ENCODE data around the gene TNC.

The TNC gene

DNA sequence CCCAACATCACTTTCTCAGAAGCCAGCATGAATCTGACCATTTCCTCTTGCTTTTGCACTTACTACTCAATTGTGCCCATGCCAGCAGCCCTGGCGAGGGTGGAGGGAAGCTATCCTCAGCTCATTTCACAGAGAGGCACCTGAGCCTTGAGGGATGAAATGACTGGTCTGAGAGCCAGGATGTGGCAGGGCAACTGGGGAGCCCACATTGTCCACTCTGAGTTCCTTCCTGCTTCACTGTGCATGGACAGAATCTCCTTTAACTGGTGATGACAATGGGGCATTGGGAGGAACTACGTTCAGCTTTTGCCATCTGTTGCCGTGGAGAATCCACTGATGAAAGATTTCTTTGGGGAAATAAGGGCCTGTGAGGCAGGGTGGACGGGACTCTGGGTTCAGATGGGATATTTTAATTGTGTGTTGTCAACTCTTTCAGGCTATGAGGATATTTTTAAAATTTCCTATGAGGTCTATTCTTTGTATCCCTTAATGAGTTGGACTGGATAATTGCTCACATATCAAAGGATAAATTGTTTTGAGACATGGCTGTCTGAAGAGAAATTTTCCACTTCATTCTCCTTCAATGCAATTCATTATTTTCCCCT, 78.3 kb downstream of the TNC start:
- no peak for DNase-seq
- Histone ChIP-seq H2BK120ac (ENCODE audit: low read depth, low read length) (no peak overlapping the region), H4K5ac (ENCODE audit: low read length) (no peak overlapping the region), H3K27ac (ENCODE audit: low read depth, low read length) (no peak overlapping the region), H3K4me1 (ENCODE audit: control insufficient read depth, low read depth, low read length) (no peaks in the 10 kb centered on the region), H4K8ac (ENCODE audit: low read depth, low read length) (no peak overlapping the region), H3K79me2 (ENCODE audit: control insufficient read depth, insufficient read depth, low read length) (no peaks in the 10 kb centered on the region), H3K18ac (ENCODE audit: low read length) (no peak overlapping the region), H3K79me1 (ENCODE audit: low read length) (no peaks in the 10 kb centered on the region), H3K56ac (ENCODE audit: low read length) (no peak overlapping the region), H2BK5ac (ENCODE audit: low read length) (no peak overlapping the region), H2AK5ac (ENCODE audit: low read length) (no peak overlapping the region), H3K4me2 (ENCODE audit: low read length) (no peak overlapping the region), H2BK15ac (replicated peaks; ENCODE audit: low read depth) (no peak overlapping the region), H3K27me3 (ENCODE audit: insufficient read depth, low read length, poor library complexity) (no peaks in the 10 kb centered on the region), H3K36me3 (ENCODE audit: control insufficient read depth, insufficient read depth, low read length) (peaks cover 8% of the 10 kb centered on the region), H3K4me3 (ENCODE audit: low read length) (no peak overlapping the region), H3K9ac (ENCODE audit: low read length) (no peak overlapping the region), H3K4ac (ENCODE audit: low read depth, low read length) (no peak overlapping the region), H3K23ac (ENCODE audit: low read length) (no peak overlapping the region)
- WGBS (ENCODE audit: extremely low coverage, insufficient coverage, low lambda C conversion rate), result no CpG with 5 or more reads among the region's 4 CpGs

- Histone ChIP-seq H3K4me2 (ENCODE audit: low read length) (no peak overlapping the region), H3K36me3 (ENCODE audit: control insufficient read depth, insufficient read depth, low read length) (peaks cover 7% of the 10 kb centered on the region), H3K27me3 (ENCODE audit: insufficient read depth, low read length, poor library complexity) (no peaks in the 10 kb centered on the region), H3K4me3 (ENCODE audit: low read length) (no peak overlapping the region), H3K79me1 (ENCODE audit: low read length) (no peaks in the 10 kb centered on the region), H2BK5ac (ENCODE audit: low read length) (no peak overlapping the region), H3K9ac (ENCODE audit: low read length) (no peak overlapping the region), H3K23ac (ENCODE audit: low read length) (no peak overlapping the region), H3K56ac (ENCODE audit: low read length) (no peak overlapping the region), H4K8ac (ENCODE audit: low read depth, low read length) (no peak overlapping the region), H3K27ac (ENCODE audit: low read depth, low read length) (no peak overlapping the region), H2AK5ac (ENCODE audit: low read length) (no peak overlapping the region), H2BK15ac (replicated peaks; ENCODE audit: low read depth) (no peak overlapping the region), H2BK120ac (ENCODE audit: low read depth, low read length) (no peak overlapping the region), H3K4me1 (ENCODE audit: control insufficient read depth, low read depth, low read length) (no peaks in the 10 kb centered on the region), H3K4ac (ENCODE audit: low read depth, low read length) (no peak overlapping the region), H3K79me2 (ENCODE audit: control insufficient read depth, insufficient read depth, low read length) (no peaks in the 10 kb centered on the region), H3K18ac (ENCODE audit: low read length) (no peak overlapping the region), H4K5ac (ENCODE audit: low read length) (no peak overlapping the region)
- WGBS (ENCODE audit: extremely low coverage, insufficient coverage, low lambda C conversion rate), result no CpG with 5 or more reads among the region's 2 CpGs
- DNase-seq, result no peak
Observed at GRCh38 chr9:115038178-115038577, 79.8 kb downstream of the TNC start.

DNA sequence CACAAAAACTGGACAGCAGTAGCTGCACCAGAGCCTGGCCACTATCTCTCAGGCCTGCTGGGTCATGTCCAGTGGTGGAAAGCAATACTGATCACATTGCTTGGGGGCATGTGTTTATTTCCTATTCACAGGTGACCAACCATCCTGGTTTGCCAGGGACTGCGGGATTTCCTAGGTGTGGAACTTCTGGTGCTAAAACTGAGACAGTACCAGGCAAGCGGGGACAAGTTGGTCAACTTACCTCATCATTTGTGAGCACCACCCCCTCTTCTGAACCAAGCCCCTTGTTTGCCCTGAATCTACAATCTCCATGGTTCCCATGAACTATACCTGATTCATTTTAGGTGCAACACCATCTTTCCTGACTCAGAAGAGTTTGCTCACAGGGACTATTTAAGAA, 81.3 kb downstream of the TNC start:
- H3K4ac ChIP-seq (ENCODE audit: low read depth, low read length), result no peak overlapping the region
- H3K36me3 ChIP-seq (ENCODE audit: control insufficient read depth, insufficient read depth, low read length), result peaks cover 7% of the 10 kb centered on the region
- H3K56ac ChIP-seq (ENCODE audit: low read length), result no peak overlapping the region

GRCh38 chr9:115035841-115036612, 81.9 kb downstream of the TNC start:
- H3K27me3 ChIP-seq (ENCODE audit: insufficient read depth, low read length, poor library complexity), result no peaks in the 10 kb centered on the region
- H3K4me1 ChIP-seq (ENCODE audit: control insufficient read depth, low read depth, low read length), result no peaks in the 10 kb centered on the region
- H3K4ac ChIP-seq (ENCODE audit: low read depth, low read length), result no peak overlapping the region
- H3K79me2 ChIP-seq (ENCODE audit: control insufficient read depth, insufficient read depth, low read length), result no peaks in the 10 kb centered on the region
- DNase-seq, result peak; percentile 61
- H3K27ac ChIP-seq (ENCODE audit: low read depth, low read length), result no peak overlapping the region
- H2BK5ac ChIP-seq (ENCODE audit: low read length), result no peak overlapping the region
- no peak overlapping the region for H2BK120ac ChIP-seq (ENCODE audit: low read depth, low read length)
- no peak overlapping the region for H2BK15ac ChIP-seq (replicated peaks; ENCODE audit: low read depth)
- H3K18ac ChIP-seq (ENCODE audit: low read length), result no peak overlapping the region
- H3K56ac ChIP-seq (ENCODE audit: low read length), result no peak overlapping the region
- WGBS (ENCODE audit: extremely low coverage, insufficient coverage, low lambda C conversion rate), result no CpG with 5 or more reads among the region's 17 CpGs
- H3K23ac ChIP-seq (ENCODE audit: low read length), result no peak overlapping the region
- H3K9ac ChIP-seq (ENCODE audit: low read length), result no peak overlapping the region
- no peak overlapping the region for H4K8ac ChIP-seq (ENCODE audit: low read depth, low read length)
- no peak overlapping the region for H3K4me2 ChIP-seq (ENCODE audit: low read length)
- no peaks in the 10 kb centered on the region for H3K79me1 ChIP-seq (ENCODE audit: low read length)
- peaks cover 6% of the 10 kb centered on the region for H3K36me3 ChIP-seq (ENCODE audit: control insufficient read depth, insufficient read depth, low read length)
- no peak overlapping the region for H3K4me3 ChIP-seq (ENCODE audit: low read length)
- H2AK5ac ChIP-seq (ENCODE audit: low read length), result no peak overlapping the region
- no peak overlapping the region for H4K5ac ChIP-seq (ENCODE audit: low read length)

More for the DNA sequence above, 81.3 kb downstream of the TNC start:
- Histone ChIP-seq H3K79me2 (ENCODE audit: control insufficient read depth, insufficient read depth, low read length) (no peaks in the 10 kb centered on the region), H3K4me2 (ENCODE audit: low read length) (no peak overlapping the region), H3K4me1 (ENCODE audit: control insufficient read depth, low read depth, low read length) (no peaks in the 10 kb centered on the region), H3K27me3 (ENCODE audit: insufficient read depth, low read length, poor library complexity) (no peaks in the 10 kb centered on the region), H3K79me1 (ENCODE audit: low read length) (no peaks in the 10 kb centered on the region), H4K5ac (ENCODE audit: low read length) (no peak overlapping the region), H3K18ac (ENCODE audit: low read length) (no peak overlapping the region), H3K23ac (ENCODE audit: low read length) (no peak overlapping the region), H4K8ac (ENCODE audit: low read depth, low read length) (no peak overlapping the region), H3K9ac (ENCODE audit: low read length) (no peak overlapping the region), H3K4me3 (ENCODE audit: low read length) (no peak overlapping the region), H2BK5ac (ENCODE audit: low read length) (no peak overlapping the region), H2BK15ac (replicated peaks; ENCODE audit: low read depth) (no peak overlapping the region), H2BK120ac (ENCODE audit: low read depth, low read length) (no peak overlapping the region), H3K27ac (ENCODE audit: low read depth, low read length) (no peak overlapping the region), H2AK5ac (ENCODE audit: low read length) (no peak overlapping the region)
- WGBS (ENCODE audit: extremely low coverage, insufficient coverage, low lambda C conversion rate), result no CpG with 5 or more reads among the region's 2 CpGs
- no peak for DNase-seq

DNA sequence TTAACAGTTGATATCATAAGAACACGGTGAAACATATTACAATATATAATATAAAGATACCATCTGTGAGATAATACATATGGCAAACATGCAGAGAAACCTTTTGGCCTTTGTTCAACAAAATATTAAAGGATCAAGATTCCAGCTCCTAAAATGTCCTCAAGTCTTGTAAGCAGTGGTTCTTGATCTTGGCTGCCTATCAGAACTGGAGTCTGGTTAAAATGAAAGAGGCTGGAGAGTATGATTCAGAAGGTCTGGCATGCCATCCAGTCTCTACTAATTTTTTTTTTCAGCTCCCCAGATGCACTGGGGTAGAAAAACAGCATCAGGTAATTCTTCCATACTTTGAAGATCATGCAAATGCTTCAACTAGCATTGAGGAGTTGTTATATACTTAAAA, 83.2 kb downstream of the TNC start:
- H3K79me2 ChIP-seq (ENCODE audit: control insufficient read depth, insufficient read depth, low read length), result no peaks in the 10 kb centered on the region
- H3K9ac ChIP-seq (ENCODE audit: low read length), result no peak overlapping the region
- H3K4ac ChIP-seq (ENCODE audit: low read depth, low read length), result no peak overlapping the region
- H4K8ac ChIP-seq (ENCODE audit: low read depth, low read length), result no peak overlapping the region
- H3K18ac ChIP-seq (ENCODE audit: low read length), result no peak overlapping the region
- H3K56ac ChIP-seq (ENCODE audit: low read length), result no peak overlapping the region
- H4K5ac ChIP-seq (ENCODE audit: low read length), result no peak overlapping the region
- DNase-seq, result no peak
- H3K23ac ChIP-seq (ENCODE audit: low read length), result no peak overlapping the region
- no peaks in the 10 kb centered on the region for H3K79me1 ChIP-seq (ENCODE audit: low read length)
- peaks cover 6% of the 10 kb centered on the region for H3K4me1 ChIP-seq (ENCODE audit: control insufficient read depth, low read depth, low read length)
- no peak overlapping the region for H3K4me2 ChIP-seq (ENCODE audit: low read length)
- no peak overlapping the region for H2BK5ac ChIP-seq (ENCODE audit: low read length)
- H2BK15ac ChIP-seq (replicated peaks; ENCODE audit: low read depth), result no peak overlapping the region
- no peak overlapping the region for H3K4me3 ChIP-seq (ENCODE audit: low read length)
- H2AK5ac ChIP-seq (ENCODE audit: low read length), result no peak overlapping the region
- no peak overlapping the region for H3K27ac ChIP-seq (ENCODE audit: low read depth, low read length)
- WGBS (ENCODE audit: extremely low coverage, insufficient coverage, low lambda C conversion rate), result no CpG with 5 or more reads among the region's 1 CpG
- no peak overlapping the region for H2BK120ac ChIP-seq (ENCODE audit: low read depth, low read length)
- no peaks in the 10 kb centered on the region for H3K27me3 ChIP-seq (ENCODE audit: insufficient read depth, low read length, poor library complexity)
- peaks cover 10% of the 10 kb centered on the region for H3K36me3 ChIP-seq (ENCODE audit: control insufficient read depth, insufficient read depth, low read length)
